GM23338 (cell line): ENCODE measurements around the gene CHGA. TPM values are rescaled to one million over a fixed set of nuclear protein-coding genes. Genes with fewer than 3 reads are reported as not detected.

Experiments used
- ATAC-seq: fragments of 200-7000 bp; cut with Tn5 transposase; 3 replicates; pipeline ENCODE4 v1.9.1; 2020
- DNase-seq: peaks from one replicate; pipeline ENCODE4 v3.0.0-alpha.2; 2015; ENCODE audit warnings: low spot score
- H2AFZ ChIP-seq: fragments of 200-600 bp; sonication (generic); 2 replicates; pipeline ENCODE4 v1.8.0; 2016; ENCODE audit warnings: antibody characterized with exemption, mild to moderate bottlenecking, moderate library complexity
- H3F3A ChIP-seq: fragments of 200-600 bp; sonication (generic); replicated peaks from 2 replicates; pipeline ENCODE4 v1.8.0; 2017; ENCODE audit warnings: antibody characterized with exemption, mixed run types, low read depth
- H3K27ac ChIP-seq: fragments of 200-600 bp; sonication (generic); 2 replicates; pipeline ENCODE4 v1.6.1; 2016; ENCODE audit warnings: low read depth
- H3K27me3 ChIP-seq: fragments of 200-600 bp; sonication (generic); 2 replicates; pipeline ENCODE4 v1.8.0; 2016; ENCODE audit warnings: mild to moderate bottlenecking, mixed run types, moderate library complexity; ENCODE audit not compliant: insufficient read depth
- H3K36me3 ChIP-seq: fragments of 200-600 bp; sonication (generic); 2 replicates; pipeline ENCODE4 v1.8.0; 2016; ENCODE audit warnings: mild to moderate bottlenecking; ENCODE audit not compliant: insufficient read depth
- H3K4me1 ChIP-seq: fragments of 200-600 bp; sonication (generic); 2 replicates; pipeline ENCODE4 v1.8.0; 2016; ENCODE audit warnings: mild to moderate bottlenecking, moderate library complexity; ENCODE audit not compliant: insufficient read depth
- H3K4me2 ChIP-seq: fragments of 200-600 bp; sonication (generic); 2 replicates; pipeline ENCODE4 v1.7.1; 2017; ENCODE audit warnings: mixed run types
- H3K4me3 ChIP-seq: fragments of 200-600 bp; sonication (generic); 2 replicates; pipeline ENCODE4 v1.6.1; 2016; ENCODE audit warnings: mixed run types
- H3K79me2 ChIP-seq: fragments of 200-600 bp; sonication (generic); replicated peaks from 2 replicates; pipeline ENCODE4 v1.8.0; 2017; ENCODE audit warnings: mild to moderate bottlenecking; ENCODE audit not compliant: insufficient read depth
- H3K9me2 ChIP-seq: fragments of 200-600 bp; sonication (generic); 2 replicates; pipeline ENCODE4 v1.8.0; 2017; ENCODE audit not compliant: insufficient read depth
- H4K20me1 ChIP-seq: fragments of 200-600 bp; sonication (generic); replicated peaks from 2 replicates; pipeline ENCODE4 v1.8.0; 2017; ENCODE audit warnings: mild to moderate bottlenecking; ENCODE audit not compliant: insufficient read depth
- H3K27ac Mint-ChIP-seq: 2 replicates; pipeline ENCODE4 v1.8.0; 2020; ENCODE audit warnings: inconsistent platforms, mild to moderate bottlenecking, moderate library complexity, mixed read lengths
- H3K27me3 Mint-ChIP-seq: 3 replicates; pipeline ENCODE4 v1.8.0; 2022; ENCODE audit warnings: low read depth, mild to moderate bottlenecking, moderate library complexity, mixed read lengths, inconsistent platforms; ENCODE audit not compliant: insufficient read depth, poor library complexity
- H3K36me3 Mint-ChIP-seq: 3 replicates; pipeline ENCODE4 v1.8.0; 2021; ENCODE audit warnings: low read depth, mild to moderate bottlenecking, inconsistent platforms, moderate library complexity, mixed read lengths
- H3K4me1 Mint-ChIP-seq: 3 replicates; pipeline ENCODE4 v1.8.0; 2020; ENCODE audit warnings: mild to moderate bottlenecking, inconsistent platforms, mixed read lengths
- H3K4me3 Mint-ChIP-seq: 3 replicates; pipeline ENCODE4 v1.8.0; 2021; ENCODE audit warnings: moderate library complexity, mild to moderate bottlenecking, inconsistent platforms, mixed read lengths
- H3K9me3 Mint-ChIP-seq: 3 replicates; pipeline ENCODE4 v1.8.0; 2020; ENCODE audit warnings: moderate library complexity, mild to moderate bottlenecking, inconsistent platforms, mixed read lengths
- CREB1 ChIP-seq: fragments of 250-450 bp; sonication (Bioruptor Pico); IDR thresholded peaks from 2 replicates; pipeline ENCODE4 v1.5.0; 2020; ENCODE audit warnings: low read depth, mild to moderate bottlenecking, moderate library complexity
- CTCF ChIP-seq, 2 experiments: fragments of 200-600 bp in 1 of 2; sonication (generic) in 1 of 2; conservative IDR thresholded peaks; 2 replicates each; pipeline versions ENCODE4 v1.5.1 to v1.6.1; 2016 to 2017; ENCODE audit warnings: antibody characterized with exemption in 2 of 2, low read depth in 2 of 2, mild to moderate bottlenecking in 2 of 2, moderate library complexity in 1 of 2
- EZH2 ChIP-seq: fragments of 200-600 bp; sonication (generic); IDR thresholded peaks from one replicate; pipeline ENCODE4 v1.8.0; 2017; ENCODE audit warnings: antibody characterized with exemption, mild to moderate bottlenecking, low read depth; ENCODE audit not compliant: unreplicated experiment
- EZH2phosphoT487 ChIP-seq: fragments of 200-600 bp; sonication (generic); IDR thresholded peaks from one replicate; pipeline ENCODE4 v1.8.1; 2018; ENCODE audit warnings: antibody characterized with exemption; ENCODE audit not compliant: unreplicated experiment
- JUNB ChIP-seq: IDR thresholded peaks from one replicate; pipeline ENCODE4 v1.6.1; 2016; ENCODE audit warnings: antibody characterized with exemption; ENCODE audit not compliant: unreplicated experiment
- NANOG ChIP-seq: IDR thresholded peaks from 2 replicates; pipeline ENCODE4 v1.6.1; 2016; ENCODE audit warnings: antibody characterized with exemption, borderline replicate concordance
- POLR2AphosphoS5 ChIP-seq: IDR thresholded peaks from 2 replicates; pipeline ENCODE4 v1.6.1; 2016; ENCODE audit warnings: antibody characterized with exemption, low read depth
- STAT1 ChIP-seq: IDR thresholded peaks from one replicate; pipeline ENCODE4 v1.6.1; 2016; ENCODE audit warnings: antibody characterized with exemption; ENCODE audit not compliant: unreplicated experiment
- ZNF114 ChIP-seq: fragments of 250-450 bp; sonication (Bioruptor Pico); IDR thresholded peaks from 2 replicates; pipeline ENCODE4 v1.5.0; 2020; ENCODE audit warnings: mild to moderate bottlenecking, moderate library complexity
- ZNF331 ChIP-seq: fragments of 250-450 bp; sonication (Bioruptor Pico); IDR thresholded peaks from 2 replicates; pipeline ENCODE4 v1.5.0; 2020; ENCODE audit warnings: low read depth, mild to moderate bottlenecking, moderate library complexity
- ZNF462 ChIP-seq: fragments of 250-450 bp; sonication (Bioruptor Pico); IDR thresholded peaks from 2 replicates; pipeline ENCODE4 v1.5.0; 2020; ENCODE audit warnings: mild to moderate bottlenecking, moderate library complexity
- polyA plus RNA-seq: library from polyadenylated mRNA; unstranded; fragments of >200 nt; fragmentation: Nextera tagmentation; extraction: Ambion mirVana; gene quantifications from 2 replicates; pipeline ENCODE4 v1.2.1, GENCODE V29; 2016
- total RNA-seq: library from RNA; depleted of rRNA; stranded (reverse); fragments of >200 nt; shearing (Covaris generic); gene quantifications from 2 replicates; pipeline ENCODE4 v1.2.3, GENCODE V29; 2014
- TF ChIP-seq, protein P1 (sequence below): IDR thresholded peaks from one replicate; pipeline ENCODE4 v1.6.1; 2018; ENCODE audit warnings: antibody characterized with exemption; ENCODE audit not compliant: unreplicated experiment
- TF ChIP-seq, protein P2 (sequence below): IDR thresholded peaks from 2 replicates; pipeline ENCODE4 v1.6.1; 2016; ENCODE audit warnings: antibody characterized with exemption

The CHGA gene
- total and polyA plus RNA-seq, 2 experiments from 2014 or later, result 13.9 to 19.6 TPM

- Histone ChIP-seq H3K27ac (no peak overlapping the region), H3K27me3 (no peaks in the 10 kb centered on the region), H3F3A (no peaks in the 10 kb centered on the region), H2AFZ (no peak overlapping the region; the same call in 1 of the 2 replicates), H3K79me2 (no peaks in the 10 kb centered on the region), H3K9me2 (peaks cover 14% of the 10 kb centered on the region), H3K4me3 (no peak overlapping the region), H4K20me1 (no peaks in the 10 kb centered on the region), H3K4me1 (no peaks in the 10 kb centered on the region), H3K4me2 (no peak overlapping the region), H3K36me3 (no peaks in the 10 kb centered on the region)
- no peak overlapping the region for H3K4me3 Mint-ChIP-seq
- H3K36me3 Mint-ChIP-seq, result no peaks in the 10 kb centered on the region; the same call in 2 of the 3 replicates
- no peaks in the 10 kb centered on the region; the same call in 2 of the 3 replicates for H3K9me3 Mint-ChIP-seq
- H3K27ac Mint-ChIP-seq, result no peak overlapping the region
- TF ChIP-seq STAT1 (no peak), EZH2 (no peak), POLR2AphosphoS5 (no peak), JUNB (no peak), EZH2phosphoT487 (no peak), CTCF (conservative IDR thresholded peaks at IDR 0.05; ENCODE audit: low read depth in 2 of 2) (no peak), ZNF331 (CRISPR knock-in tag) (no peak), CREB1 (CRISPR knock-in tag) (no peak), NANOG (no peak), ZNF462 (CRISPR knock-in tag) (no peak), ZNF114 (no peak)
- TF ChIP-seq, protein P1, sequence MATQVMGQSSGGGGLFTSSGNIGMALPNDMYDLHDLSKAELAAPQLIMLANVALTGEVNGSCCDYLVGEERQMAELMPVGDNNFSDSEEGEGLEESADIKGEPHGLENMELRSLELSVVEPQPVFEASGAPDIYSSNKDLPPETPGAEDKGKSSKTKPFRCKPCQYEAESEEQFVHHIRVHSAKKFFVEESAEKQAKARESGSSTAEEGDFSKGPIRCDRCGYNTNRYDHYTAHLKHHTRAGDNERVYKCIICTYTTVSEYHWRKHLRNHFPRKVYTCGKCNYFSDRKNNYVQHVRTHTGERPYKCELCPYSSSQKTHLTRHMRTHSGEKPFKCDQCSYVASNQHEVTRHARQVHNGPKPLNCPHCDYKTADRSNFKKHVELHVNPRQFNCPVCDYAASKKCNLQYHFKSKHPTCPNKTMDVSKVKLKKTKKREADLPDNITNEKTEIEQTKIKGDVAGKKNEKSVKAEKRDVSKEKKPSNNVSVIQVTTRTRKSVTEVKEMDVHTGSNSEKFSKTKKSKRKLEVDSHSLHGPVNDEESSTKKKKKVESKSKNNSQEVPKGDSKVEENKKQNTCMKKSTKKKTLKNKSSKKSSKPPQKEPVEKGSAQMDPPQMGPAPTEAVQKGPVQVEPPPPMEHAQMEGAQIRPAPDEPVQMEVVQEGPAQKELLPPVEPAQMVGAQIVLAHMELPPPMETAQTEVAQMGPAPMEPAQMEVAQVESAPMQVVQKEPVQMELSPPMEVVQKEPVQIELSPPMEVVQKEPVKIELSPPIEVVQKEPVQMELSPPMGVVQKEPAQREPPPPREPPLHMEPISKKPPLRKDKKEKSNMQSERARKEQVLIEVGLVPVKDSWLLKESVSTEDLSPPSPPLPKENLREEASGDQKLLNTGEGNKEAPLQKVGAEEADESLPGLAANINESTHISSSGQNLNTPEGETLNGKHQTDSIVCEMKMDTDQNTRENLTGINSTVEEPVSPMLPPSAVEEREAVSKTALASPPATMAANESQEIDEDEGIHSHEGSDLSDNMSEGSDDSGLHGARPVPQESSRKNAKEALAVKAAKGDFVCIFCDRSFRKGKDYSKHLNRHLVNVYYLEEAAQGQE, result no peak
- TF ChIP-seq, protein P2, sequence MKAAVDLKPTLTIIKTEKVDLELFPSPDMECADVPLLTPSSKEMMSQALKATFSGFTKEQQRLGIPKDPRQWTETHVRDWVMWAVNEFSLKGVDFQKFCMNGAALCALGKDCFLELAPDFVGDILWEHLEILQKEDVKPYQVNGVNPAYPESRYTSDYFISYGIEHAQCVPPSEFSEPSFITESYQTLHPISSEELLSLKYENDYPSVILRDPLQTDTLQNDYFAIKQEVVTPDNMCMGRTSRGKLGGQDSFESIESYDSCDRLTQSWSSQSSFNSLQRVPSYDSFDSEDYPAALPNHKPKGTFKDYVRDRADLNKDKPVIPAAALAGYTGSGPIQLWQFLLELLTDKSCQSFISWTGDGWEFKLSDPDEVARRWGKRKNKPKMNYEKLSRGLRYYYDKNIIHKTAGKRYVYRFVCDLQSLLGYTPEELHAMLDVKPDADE, result no peak
- peaks cover 5% of the 10 kb centered on the region for H3K27me3 Mint-ChIP-seq
- DNase-seq, result no peak
- no peak for ATAC-seq
- H3K4me1 Mint-ChIP-seq, result peaks cover 7% of the 10 kb centered on the region; the same call in 2 of the 3 replicates
Measured at GRCh38 chr14:92884410-92884809, 38.5 kb upstream of the CHGA start.
